GM12878 (cell line): ENCODE results near the gene MTMR10. TPM values are rescaled to one million over a fixed set of nuclear protein-coding genes. Genes with fewer than 3 reads are reported as not detected.

Source experiments
- ASH2L ChIP-seq: fragments of 300-600, 200-600 bp; sonication (generic); IDR thresholded peaks from 2 replicates; pipeline ENCODE4 v1.6.1; 2017; ENCODE audit warnings: low read depth, mild to moderate bottlenecking, borderline replicate concordance
- BRCA1 ChIP-seq: IDR thresholded peaks from 2 replicates; pipeline ENCODE4 v1.6.1; 2011; ENCODE audit warnings: low read depth, low read length, improper control_type of control experiment
- CBX3 ChIP-seq: fragments of 200-600 bp; sonication (generic); IDR thresholded peaks from 2 replicates; pipeline ENCODE4 v1.6.1; 2016; ENCODE audit warnings: low read depth, borderline replicate concordance
- DPF2 ChIP-seq: fragments of 450-650 bp; IDR thresholded peaks from 2 replicates; pipeline ENCODE4 v1.6.1; 2017; ENCODE audit warnings: mild to moderate bottlenecking
- ETV6 ChIP-seq, 2 experiments: fragments of 450-650 bp in 1 of 2; IDR thresholded peaks in 1 of 2; conservative IDR thresholded peaks in 1 of 2; 2 replicates each; pipeline ENCODE4 v1.6.1; 2014; ENCODE audit warnings: antibody characterized with exemption in 1 of 2, borderline replicate concordance in 1 of 2, low read depth in 1 of 2, mild to moderate bottlenecking in 1 of 2, moderate library complexity in 1 of 2
- JUNB ChIP-seq: IDR thresholded peaks from 2 replicates; pipeline ENCODE4 v1.6.1; 2016; ENCODE audit warnings: antibody characterized with exemption, mild to moderate bottlenecking
- MEF2A ChIP-seq: IDR thresholded peaks from 2 replicates; pipeline ENCODE4 v1.6.1; 2011; ENCODE audit warnings: low read depth, mild to moderate bottlenecking, low read length, moderate library complexity; ENCODE audit not compliant: insufficient read depth
- NFXL1 ChIP-seq: fragments of 450-650 bp; IDR thresholded peaks from 2 replicates; pipeline ENCODE4 v1.6.1; 2017; ENCODE audit warnings: antibody characterized with exemption, mild to moderate bottlenecking, borderline replicate concordance
- NRF1 ChIP-seq: conservative IDR thresholded peaks from 2 replicates; pipeline ENCODE4 v1.6.1; 2011; ENCODE audit warnings: mild to moderate bottlenecking, low read depth, low read length, improper control_type of control experiment
- POLR2A ChIP-seq: IDR thresholded peaks from 2 replicates; pipeline ENCODE4 v1.6.1; 2011; ENCODE audit warnings: low read depth, mild to moderate bottlenecking, low read length
- RBBP5 ChIP-seq: fragments of 200-600 bp; sonication (generic); conservative IDR thresholded peaks from 2 replicates; pipeline ENCODE4 v1.6.1; 2016
- RFX5 ChIP-seq: IDR thresholded peaks from 2 replicates; pipeline ENCODE4 v1.6.1; 2011; ENCODE audit warnings: low read depth, low read length, improper control_type of control experiment
- SPI1 ChIP-seq: IDR thresholded peaks from 2 replicates; pipeline ENCODE4 v1.6.1; 2011; ENCODE audit warnings: low read depth, mild to moderate bottlenecking, low read length, moderate library complexity, borderline replicate concordance; ENCODE audit not compliant: insufficient read depth
- SRF ChIP-seq, 2 experiments: IDR thresholded peaks; 2 replicates each; pipeline ENCODE4 v1.6.1; 2011; ENCODE audit warnings: low read depth in 2 of 2, low read length in 2 of 2, mild to moderate bottlenecking in 1 of 2, moderate library complexity in 1 of 2
- STAT3 ChIP-seq: IDR thresholded peaks from 2 replicates; pipeline ENCODE4 v1.6.1; 2011; ENCODE audit warnings: low read depth, low read length, improper control_type of control experiment
- SUPT20H ChIP-seq: IDR thresholded peaks from 2 replicates; pipeline ENCODE4 v1.6.1; 2011; ENCODE audit warnings: low read depth, mild to moderate bottlenecking, low read length, moderate library complexity, borderline replicate concordance; ENCODE audit not compliant: control insufficient read depth
- TCF12 ChIP-seq: IDR thresholded peaks from 2 replicates; pipeline ENCODE4 v1.6.1; 2011; ENCODE audit warnings: low read depth, mild to moderate bottlenecking, low read length
- YY1 ChIP-seq: IDR thresholded peaks from 2 replicates; pipeline ENCODE4 v1.6.1; 2011; ENCODE audit warnings: low read depth, mild to moderate bottlenecking, low read length
- ZZZ3 ChIP-seq: IDR thresholded peaks from 2 replicates; pipeline ENCODE4 v1.6.1; 2011; ENCODE audit warnings: low read depth; ENCODE audit not compliant: control insufficient read depth, insufficient read length
- polyA plus RNA-seq, 11 experiments: library from polyadenylated mRNA; depleted of rRNA in 4 of 11; unstranded in 6 of 11; stranded (reverse) in 5 of 11; fragments of >200 nt; fragmentation: Nextera tagmentation in 4 of 11; fragmentation: Illumina TruSeq in 1 of 11; extraction: Ambion mirVana in 4 of 11; extraction: Trizol in 1 of 11; gene quantifications; 1 replicate in 1 of 11; 2 replicates in 10 of 11; pipeline versions ENCODE4 v1.2.1 to v1.2.3, GENCODE V29; 2011 to 2016; ENCODE audit warnings: inconsistent platforms in 2 of 11, missing spikeins in 2 of 11, low read depth in 1 of 11
- total RNA-seq, 4 experiments: library from RNA; depleted of rRNA in 3 of 4; stranded (reverse); fragments of >200 nt in 3 of 4; fragmentation: Illumina TruSeq in 1 of 4; extraction: Trizol in 1 of 4; gene quantifications; 2 replicates each; pipeline versions ENCODE4 v1.2.1 to v1.2.3, GENCODE V29; 2013 to 2021
- TF ChIP-seq, protein P1 (sequence below): IDR thresholded peaks from 2 replicates; pipeline ENCODE4 v1.6.1; 2012; ENCODE audit warnings: low read depth, low read length, improper control_type of control experiment
- TF ChIP-seq, protein P2 (sequence below): fragments of 450-650 bp; IDR thresholded peaks from 2 replicates; pipeline ENCODE4 v1.6.1; 2018; ENCODE audit warnings: borderline replicate concordance, mild to moderate bottlenecking; ENCODE audit not compliant: partially characterized antibody
- TF ChIP-seq, protein P3 (sequence below): IDR thresholded peaks from 2 replicates; pipeline ENCODE4 v1.6.1; 2012; ENCODE audit warnings: mild to moderate bottlenecking, low read depth, low read length
- TF ChIP-seq, protein P4 (sequence below): IDR thresholded peaks from 2 replicates; pipeline ENCODE4 v1.6.1; 2011; ENCODE audit warnings: borderline replicate concordance, low read depth, mild to moderate bottlenecking, moderate library complexity, low read length; ENCODE audit not compliant: insufficient read depth, poor library complexity, severe bottlenecking

The MTMR10 gene
- total and polyA plus RNA-seq, 10 of the 15 experiments (the other 5 are each of a cell fraction or from before 2014, with no cell fraction given) = 1.9 to 13.6 (median 8.9) TPM

DNA sequence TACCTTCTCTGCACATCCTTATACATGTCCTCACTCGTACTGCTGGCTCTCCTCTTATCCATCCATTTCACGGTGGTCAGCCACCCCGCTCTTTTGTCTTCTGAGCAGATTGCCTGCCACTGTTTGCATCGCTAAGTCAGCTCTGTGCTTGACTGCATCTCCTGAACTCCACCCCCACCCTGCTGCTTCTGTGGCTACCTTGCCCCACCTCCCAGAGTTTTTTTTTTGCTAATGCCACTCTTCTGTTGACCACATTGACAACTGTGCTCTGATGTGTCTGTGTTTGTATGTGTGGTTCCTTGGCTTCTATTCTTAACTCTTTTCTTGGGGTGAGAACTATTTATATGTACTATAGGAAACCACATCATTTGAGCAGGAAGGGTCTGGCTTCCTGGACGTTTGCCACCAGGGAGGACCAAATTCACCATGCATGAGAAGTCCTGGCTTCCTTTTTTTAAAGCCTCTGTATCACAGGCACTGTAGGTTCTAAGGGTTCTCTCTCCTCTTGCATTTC lies 12.8 kb upstream of the MTMR10 start (continued):
- no peak for TF ChIP-seq DPF2
- TF ChIP-seq SUPT20H = no peak
- peak; percentile 64; the same call in 1 of the 2 replicates for TF ChIP-seq SPI1
- no peak for TF ChIP-seq BRCA1
- TF ChIP-seq, protein P1, sequence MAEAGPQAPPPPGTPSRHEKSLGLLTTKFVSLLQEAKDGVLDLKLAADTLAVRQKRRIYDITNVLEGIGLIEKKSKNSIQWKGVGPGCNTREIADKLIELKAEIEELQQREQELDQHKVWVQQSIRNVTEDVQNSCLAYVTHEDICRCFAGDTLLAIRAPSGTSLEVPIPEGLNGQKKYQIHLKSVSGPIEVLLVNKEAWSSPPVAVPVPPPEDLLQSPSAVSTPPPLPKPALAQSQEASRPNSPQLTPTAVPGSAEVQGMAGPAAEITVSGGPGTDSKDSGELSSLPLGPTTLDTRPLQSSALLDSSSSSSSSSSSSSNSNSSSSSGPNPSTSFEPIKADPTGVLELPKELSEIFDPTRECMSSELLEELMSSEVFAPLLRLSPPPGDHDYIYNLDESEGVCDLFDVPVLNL = no peak
- peak; percentile 99 for TF ChIP-seq MEF2A
- no peak for TF ChIP-seq ASH2L
- TF ChIP-seq JUNB = 0 out of 2 replicates have a peak, but pooled peaks have one; percentile 31
- no peak for TF ChIP-seq ZZZ3
- TF ChIP-seq, protein P2, sequence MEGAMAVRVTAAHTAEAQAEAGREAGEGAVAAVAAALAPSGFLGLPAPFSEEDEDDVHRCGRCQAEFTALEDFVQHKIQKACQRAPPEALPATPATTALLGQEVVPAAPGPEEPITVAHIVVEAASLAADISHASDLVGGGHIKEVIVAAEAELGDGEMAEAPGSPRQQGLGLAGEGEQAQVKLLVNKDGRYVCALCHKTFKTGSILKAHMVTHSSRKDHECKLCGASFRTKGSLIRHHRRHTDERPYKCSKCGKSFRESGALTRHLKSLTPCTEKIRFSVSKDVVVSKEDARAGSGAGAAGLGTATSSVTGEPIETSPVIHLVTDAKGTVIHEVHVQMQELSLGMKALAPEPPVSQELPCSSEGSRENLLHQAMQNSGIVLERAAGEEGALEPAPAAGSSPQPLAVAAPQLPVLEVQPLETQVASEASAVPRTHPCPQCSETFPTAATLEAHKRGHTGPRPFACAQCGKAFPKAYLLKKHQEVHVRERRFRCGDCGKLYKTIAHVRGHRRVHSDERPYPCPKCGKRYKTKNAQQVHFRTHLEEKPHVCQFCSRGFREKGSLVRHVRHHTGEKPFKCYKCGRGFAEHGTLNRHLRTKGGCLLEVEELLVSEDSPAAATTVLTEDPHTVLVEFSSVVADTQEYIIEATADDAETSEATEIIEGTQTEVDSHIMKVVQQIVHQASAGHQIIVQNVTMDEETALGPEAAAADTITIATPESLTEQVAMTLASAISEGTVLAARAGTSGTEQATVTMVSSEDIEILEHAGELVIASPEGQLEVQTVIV = no peak
- TF ChIP-seq, protein P3, sequence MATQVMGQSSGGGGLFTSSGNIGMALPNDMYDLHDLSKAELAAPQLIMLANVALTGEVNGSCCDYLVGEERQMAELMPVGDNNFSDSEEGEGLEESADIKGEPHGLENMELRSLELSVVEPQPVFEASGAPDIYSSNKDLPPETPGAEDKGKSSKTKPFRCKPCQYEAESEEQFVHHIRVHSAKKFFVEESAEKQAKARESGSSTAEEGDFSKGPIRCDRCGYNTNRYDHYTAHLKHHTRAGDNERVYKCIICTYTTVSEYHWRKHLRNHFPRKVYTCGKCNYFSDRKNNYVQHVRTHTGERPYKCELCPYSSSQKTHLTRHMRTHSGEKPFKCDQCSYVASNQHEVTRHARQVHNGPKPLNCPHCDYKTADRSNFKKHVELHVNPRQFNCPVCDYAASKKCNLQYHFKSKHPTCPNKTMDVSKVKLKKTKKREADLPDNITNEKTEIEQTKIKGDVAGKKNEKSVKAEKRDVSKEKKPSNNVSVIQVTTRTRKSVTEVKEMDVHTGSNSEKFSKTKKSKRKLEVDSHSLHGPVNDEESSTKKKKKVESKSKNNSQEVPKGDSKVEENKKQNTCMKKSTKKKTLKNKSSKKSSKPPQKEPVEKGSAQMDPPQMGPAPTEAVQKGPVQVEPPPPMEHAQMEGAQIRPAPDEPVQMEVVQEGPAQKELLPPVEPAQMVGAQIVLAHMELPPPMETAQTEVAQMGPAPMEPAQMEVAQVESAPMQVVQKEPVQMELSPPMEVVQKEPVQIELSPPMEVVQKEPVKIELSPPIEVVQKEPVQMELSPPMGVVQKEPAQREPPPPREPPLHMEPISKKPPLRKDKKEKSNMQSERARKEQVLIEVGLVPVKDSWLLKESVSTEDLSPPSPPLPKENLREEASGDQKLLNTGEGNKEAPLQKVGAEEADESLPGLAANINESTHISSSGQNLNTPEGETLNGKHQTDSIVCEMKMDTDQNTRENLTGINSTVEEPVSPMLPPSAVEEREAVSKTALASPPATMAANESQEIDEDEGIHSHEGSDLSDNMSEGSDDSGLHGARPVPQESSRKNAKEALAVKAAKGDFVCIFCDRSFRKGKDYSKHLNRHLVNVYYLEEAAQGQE = no peak
- TF ChIP-seq RBBP5 = no peak
- TF ChIP-seq CBX3 = no peak
- TF ChIP-seq, protein P4, sequence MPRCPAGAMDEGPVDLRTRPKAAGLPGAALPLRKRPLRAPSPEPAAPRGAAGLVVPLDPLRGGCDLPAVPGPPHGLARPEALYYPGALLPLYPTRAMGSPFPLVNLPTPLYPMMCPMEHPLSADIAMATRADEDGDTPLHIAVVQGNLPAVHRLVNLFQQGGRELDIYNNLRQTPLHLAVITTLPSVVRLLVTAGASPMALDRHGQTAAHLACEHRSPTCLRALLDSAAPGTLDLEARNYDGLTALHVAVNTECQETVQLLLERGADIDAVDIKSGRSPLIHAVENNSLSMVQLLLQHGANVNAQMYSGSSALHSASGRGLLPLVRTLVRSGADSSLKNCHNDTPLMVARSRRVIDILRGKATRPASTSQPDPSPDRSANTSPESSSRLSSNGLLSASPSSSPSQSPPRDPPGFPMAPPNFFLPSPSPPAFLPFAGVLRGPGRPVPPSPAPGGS = peak; percentile 84
- no peak for TF ChIP-seq RFX5
- no peak for TF ChIP-seq NRF1
- TF ChIP-seq YY1 = peak; percentile 81
- TF ChIP-seq ETV6 (conservative IDR thresholded peaks at IDR 0.05 in 1 of 2, IDR thresholded peaks at IDR 0.05 in 1 of 2; ENCODE audit: borderline replicate concordance in 1 of 2, low read depth in 1 of 2) = peak in 1 of 2 experiments; percentile 60; a peak in 2 of 4 replicates
- peak; percentile 52; the same call in 1 of the 2 replicates for TF ChIP-seq POLR2A
- peak; percentile 61; the same call in 1 of the 2 replicates for TF ChIP-seq TCF12
- TF ChIP-seq STAT3 = 0 out of 2 replicates have a peak, but pooled peaks have one; percentile 37
- no peak for TF ChIP-seq NFXL1
- TF ChIP-seq SRF (IDR thresholded peaks at IDR 0.05; ENCODE audit: low read depth in 2 of 2, low read length in 2 of 2) = peak; percentile 57 to 97
